NB4 (cell line): ENCODE data around the gene CCDC7.

ENCODE experiments used
- DNase-seq: peaks from one replicate; pipeline ENCODE4 v3.0.0; 2010; ENCODE audit warnings: low read depth
- H3K4me3 ChIP-seq: one replicate; pipeline ENCODE4 v1.5.1; 2011; ENCODE audit warnings: mild to moderate bottlenecking, low read depth, low read length, moderate library complexity
- CTCF ChIP-seq: IDR thresholded peaks from one replicate; pipeline ENCODE4 v1.5.1; 2012; ENCODE audit warnings: low read depth, low read length
- MAX ChIP-seq: IDR thresholded peaks from 2 replicates; pipeline ENCODE4 v1.6.1; 2011; ENCODE audit warnings: low read depth, low read length
- MYC ChIP-seq: IDR thresholded peaks from 2 replicates; pipeline ENCODE4 v1.6.1; 2011; ENCODE audit warnings: low read depth, low read length
- POLR2A ChIP-seq: IDR thresholded peaks from 2 replicates; pipeline ENCODE4 v1.6.1; 2011; ENCODE audit warnings: mild to moderate bottlenecking; ENCODE audit not compliant: insufficient read length; ENCODE audit errors: extremely low read depth

CCDC7 gene

GRCh38 chr10:32409741-32410140 is 36.2 kb upstream of the CCDC7 start:
- DNase-seq, result no peak
- no peak overlapping the region for H3K4me3 ChIP-seq
- TF ChIP-seq MAX (no peak), POLR2A (no peak), CTCF (no peak), MYC (no peak)

GRCh38 chr10:32410569-32410968 is 35.4 kb upstream of the CCDC7 start:
- no peak overlapping the region for H3K4me3 ChIP-seq
- DNase-seq, result no peak
- TF ChIP-seq CTCF (no peak), POLR2A (no peak), MAX (no peak), MYC (no peak)

GRCh38 chr10:32411797-32412498 is 34.0 kb upstream of the CCDC7 start:
- TF ChIP-seq POLR2A, result no peak
- TF ChIP-seq MYC, result no peak
- no peak for TF ChIP-seq MAX
- no peak for TF ChIP-seq CTCF
- H3K4me3 ChIP-seq, result no peak overlapping the region
- DNase-seq, result no peak

- TF ChIP-seq MAX (no peak), CTCF (no peak), MYC (no peak), POLR2A (no peak)
- no peak for DNase-seq
- H3K4me3 ChIP-seq, result no peak overlapping the region
Observed at GRCh38 chr10:32412499-32412853, 33.5 kb upstream of the CCDC7 start.

- no peak for DNase-seq
- TF ChIP-seq POLR2A, result no peak
- TF ChIP-seq MAX, result no peak
- no peak for TF ChIP-seq MYC
- TF ChIP-seq CTCF, result no peak
- no peak overlapping the region for H3K4me3 ChIP-seq
Observed at GRCh38 chr10:32413513-32413912, 32.4 kb upstream of the CCDC7 start.
